Heart right ventricle (tissue), 16 donors: ENCODE results near the gene TLE2. TPM values are rescaled to one million over a fixed set of nuclear protein-coding genes. Genes with fewer than 3 reads are reported as not detected.

Source experiments
- ATAC-seq, 8 donors: fragments of 200-7000 bp; cut with Tn5 transposase; one replicate each; pipeline ENCODE4 v1.9.1; 2020; ENCODE audit warnings: mild to moderate bottlenecking in 8 of 8, moderate library complexity in 8 of 8, moderate number of reproducible peaks in 1 of 8
- DNase-seq, 2 donors: peaks; one replicate each; pipeline ENCODE4 v3.0.0-alpha.2; 2020
- H3K27ac ChIP-seq, 10 donors: fragments of 200-600 bp; sonication (generic) in 2 of 10; one replicate each; pipeline versions ENCODE4 v1.5.0 to v1.8.0; 2020 to 2022; ENCODE audit warnings: mild to moderate bottlenecking in 3 of 10
- H3K27me3 ChIP-seq, 7 donors: fragments of 200-600 bp; one replicate each; pipeline ENCODE4 v1.8.0; 2021 to 2022; ENCODE audit warnings: mild to moderate bottlenecking in 2 of 7
- H3K36me3 ChIP-seq, 9 donors: fragments of 200-600 bp; sonication (generic) in 1 of 9; one replicate each; pipeline versions ENCODE4 v1.5.0 to v1.8.0; 2020 to 2022; ENCODE audit warnings: mild to moderate bottlenecking in 2 of 9
- H3K4me1 ChIP-seq, 9 donors: fragments of 200-600 bp; sonication (generic) in 1 of 9; one replicate each; pipeline versions ENCODE4 v1.5.0 to v1.8.0; 2020 to 2022; ENCODE audit warnings: mild to moderate bottlenecking in 4 of 9
- H3K4me3 ChIP-seq, 10 donors: fragments of 200-600 bp; sonication (generic) in 2 of 10; one replicate each; pipeline versions ENCODE4 v1.5.0 to v1.8.0; 2020 to 2022; ENCODE audit warnings: mild to moderate bottlenecking in 7 of 10, moderate library complexity in 2 of 10
- H3K9me3 ChIP-seq, 11 donors: fragments of 200-600 bp in 10 of 11; sonication (generic) in 2 of 11; one replicate each; pipeline versions ENCODE4 v1.5.0 to v1.8.0; 2013 to 2022; ENCODE audit warnings: mild to moderate bottlenecking in 2 of 11, control low read depth in 1 of 11, moderate library complexity in 1 of 11
- CTCF ChIP-seq, 9 donors: fragments of 200-600 bp; sonication (generic) in 2 of 9; IDR thresholded peaks; one replicate each; pipeline versions ENCODE4 v1.5.0 to v1.8.0; 2021 to 2022; ENCODE audit warnings: antibody characterized with exemption in 9 of 9, mild to moderate bottlenecking in 5 of 9, moderate library complexity in 1 of 9
- WGBS, 2 donors: extraction: QIAGEN DNeasy Blood & Tissue Kit; methylation state at CpG; one replicate each; pipeline ENCODE4 v1.1.7; 2013; ENCODE audit warnings: inconsistent platforms in 1 of 2; 5-methylcytosine and 5-hydroxymethylcytosine counted together
- intact Hi-C, 10 donors: fragments of 100-400 bp; cut with DNase I; formaldehyde crosslinking; loops; one replicate each; pipeline versions ENCODE4 v1.11.1 to v1.14.2; 2022
- long read RNA-seq, 3 donors: library from polyadenylated mRNA; unstranded; transcript quantifications; one replicate each; pipeline ENCODE4 v2.0.0, GENCODE V29; 2020 to 2021
- polyA plus RNA-seq, 2 donors: library from polyadenylated mRNA; stranded (reverse); fragments of 200-250 nt; gene quantifications; one replicate each; pipeline ENCODE4 v1.2.3, GENCODE V29; 2013
- total RNA-seq, 10 donors: library from RNA; stranded (reverse); fragmentation: NEBNext Ultra II Directional in 3 of 10; extraction: Animal tissue kit (Norgen Biotek cat#: 25700) in 3 of 10; gene quantifications; one replicate each; pipeline versions ENCODE4 v1.2.1 to v1.2.4, GENCODE V29; 2021 to 2023
- donor health status: Arrhythmogenic right ventricular cardiomyopathy.
- donor health status: ischemic (EF 13 %, LVEDD 7.1; RV severe dilation, severe dysfunction).
- donor health status: healthy with polysubstance abuse.
- donor health status: DM: no; HTN: yes; CAD: no.
- donor health status: DM: no; HTN: no; CAD: no.
- donor health status: ischemic (EF 25% LVEDD 6.9; RV normal size, moderate dysfunction).
- donor health status: ischemic (EF 25% LVEDD 5.7; RV mildly dilated, moderate dysfunction).
- donor health status: healthy.
- donor health status: DM: yes; HTN: yes; CAD: no.
- donor health status: Ischemic cardiomyopathy.
- donor health status: ischemic (EF 35%, LVEDD 5.7; RV mildly dilated, moderate dysfunction).
- donor health status: nonischemic (EF 11% LVEDD 7.7; RV severe dilation, severe dysfunction).
- donor health status: DM: yes; HTN: yes; CAD: no.
- donor health status: PGD.
- donor health status: ischemic (EF 29% LVEDD 5.4; RV normal size, mild dysfunction).
- donor health status: nonischemic (EF 23%, LVEDD 6.1; RV moderate dilation, normal function).

TLE2 gene
- total RNA-seq: 10 to 100 TPM; 28.2 to 64.5 (median 39.9) TPM
- polyA plus RNA-seq: 10 to 100 TPM; 35.9 to 54.6 TPM
- long read RNA-seq, donor 1, partial matches to known transcripts: 90 of 226 reads
- long read RNA-seq, donor 1, other reads (novel, unspliced or antisense): 136 of 226 reads
- long read RNA-seq, donor 2, partial matches to known transcripts: 81 of 217 reads
- long read RNA-seq, donor 2, other reads (novel, unspliced or antisense): 136 of 217 reads
- long read RNA-seq, donor 3, partial matches to known transcripts: 39 of 90 reads
- long read RNA-seq, donor 3, other reads (novel, unspliced or antisense): 51 of 90 reads

DNA sequence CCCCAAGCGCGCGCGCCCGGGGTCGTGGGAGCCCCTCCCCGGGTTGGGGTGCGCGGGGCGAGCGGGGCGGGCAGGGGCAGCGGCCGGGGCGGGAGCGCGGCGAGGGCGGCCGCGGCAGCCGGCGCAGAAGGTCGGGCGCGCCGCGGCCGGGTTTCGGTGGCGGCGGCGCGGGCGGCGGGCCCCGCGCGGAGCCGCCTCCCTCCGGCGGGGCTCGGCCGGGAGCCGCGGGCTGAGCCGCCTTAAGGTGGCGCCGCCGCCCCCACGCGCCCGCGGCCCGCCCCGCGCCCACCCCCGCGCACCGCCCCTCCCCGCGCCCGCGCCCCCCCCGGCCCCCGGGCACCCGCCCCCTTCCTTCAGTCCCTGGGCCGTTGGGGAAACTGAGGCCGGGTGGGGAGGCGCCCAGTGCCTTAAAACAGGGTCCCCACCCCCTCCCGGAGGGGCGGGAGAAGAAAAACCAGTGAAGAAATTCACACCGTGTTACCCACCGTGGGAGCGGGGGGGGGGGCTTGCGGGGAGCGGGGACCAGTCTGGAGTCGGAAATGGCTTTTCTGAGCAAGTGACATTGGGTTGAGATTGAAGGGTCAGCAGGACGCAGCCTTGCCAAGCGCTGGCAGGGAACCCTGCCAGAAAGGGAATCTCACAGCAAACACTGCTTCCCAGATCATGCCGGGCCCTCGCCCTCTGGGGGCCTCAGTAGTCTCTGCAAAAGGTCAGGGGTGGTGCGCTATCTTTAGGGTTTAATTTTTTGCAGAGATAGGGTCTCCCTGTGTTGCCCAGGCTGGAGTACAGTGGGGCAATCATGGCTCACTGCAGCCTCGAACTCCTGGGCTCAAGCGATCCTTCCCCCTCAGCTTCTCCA, at the start of gene TLE2:
TLE2 (minus strand) TSS at position 216 of the 859 bp plus-strand sequence. CDS start 376 bp downstream, outside the sequence.
- 3 to 8% methylated on average over 19 to 83 of the region's 85 CpGs for WGBS, 2 donors
- ATAC-seq (peak in 5 of 8 donors; percentile 40 to 68 (median 44)), DNase-seq (no peak)
- H3K27me3 ChIP-seq: peaks cover 0 to 59% (median 0%) of the 10 kb centered on the region in 7 donors
- TF ChIP-seq CTCF (IDR thresholded peaks at IDR 0.05): no peak
- intact Hi-C loops: loop anchor here in 2 of 10 donors (2.0 to 10.0 kb wide), 2 partner anchors 46 to 54 kb away; partner anchors contain the start of gene TLE6 (in 1 of the 2)
- peaks cover 0 to 6% (median 0%) of the 10 kb centered on the region in 9 donors for H3K36me3 ChIP-seq
- peak within 1 kb of the TSS; percentile 59 to 80 (median 69) for H3K4me3 ChIP-seq
- peak within 1 kb of the TSS in 8 of 10 donors; percentile 30 to 85 (median 66) for H3K27ac ChIP-seq
- H3K4me1 ChIP-seq: peaks cover 0 to 22% (median 13%) of the 10 kb centered on the region in 9 donors
- no peaks in the 10 kb centered on the region for H3K9me3 ChIP-seq

DNA sequence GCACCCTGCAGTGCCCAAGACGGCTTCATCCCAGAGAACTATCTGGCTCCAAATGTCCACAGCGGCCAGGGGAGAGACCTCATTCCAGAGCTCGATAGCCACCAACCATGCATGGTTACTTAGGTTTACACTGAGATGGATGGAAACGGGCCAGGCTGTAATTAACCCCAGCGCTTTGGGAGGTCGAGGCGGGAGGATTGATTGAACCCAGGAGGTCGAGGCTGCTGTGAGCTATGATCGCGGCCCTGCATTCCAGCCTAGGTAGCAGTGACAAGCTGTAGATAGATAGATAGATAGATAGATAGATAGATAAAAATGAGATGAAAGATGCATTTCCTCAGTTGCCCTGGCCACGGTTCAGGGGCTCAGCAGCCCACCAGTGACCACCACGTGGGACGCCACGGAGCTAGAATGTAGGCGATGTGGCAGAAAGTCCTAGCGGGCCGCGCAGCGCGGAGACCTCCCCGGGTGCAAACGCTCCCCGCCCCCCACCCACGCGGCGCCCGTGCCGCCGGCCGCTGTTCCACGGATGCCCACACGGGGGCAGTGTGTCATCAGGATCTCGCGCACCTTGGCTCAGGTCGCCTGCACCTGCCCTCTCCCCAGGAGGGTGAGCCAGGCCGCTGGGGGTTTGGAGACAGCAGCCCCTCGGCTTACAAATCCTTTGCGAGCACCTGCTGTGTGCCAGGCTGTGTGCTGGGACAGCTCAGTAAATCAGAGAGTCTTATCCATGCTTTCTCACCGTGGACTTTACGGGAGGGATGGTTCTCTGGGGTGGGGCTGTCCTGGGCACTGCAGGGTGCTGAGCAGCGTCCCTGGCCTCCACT, 46.7 kb upstream of the TLE2 start:
- H3K36me3 ChIP-seq: no peaks in the 10 kb centered on the region
- 10 to 11% methylated on average over 41 of the region's 41 CpGs for WGBS, 2 donors
- intact Hi-C loops: loop anchor here in 7 of 10 donors (2.0 to 10.0 kb wide), 6 partner anchors 36 to 121 kb away; no protein-coding TSS in a partner anchor
- TF ChIP-seq CTCF (IDR thresholded peaks at IDR 0.05): peak; percentile 86 to 95 (median 90)
- ATAC-seq (peak; percentile 44 to 82 (median 72)), DNase-seq (peak in 1 of 2 donors; percentile 70)
- no peak overlapping the region for H3K27ac ChIP-seq
- peak overlapping the region in 1 of 10 donors; percentile 25 for H3K4me3 ChIP-seq
- no peaks in the 10 kb centered on the region for H3K9me3 ChIP-seq
- no peaks in the 10 kb centered on the region for H3K27me3 ChIP-seq
- peaks cover 0 to 17% (median 8%) of the 10 kb centered on the region in 9 donors for H3K4me1 ChIP-seq

- Histone ChIP-seq H3K27me3 (no peaks in the 10 kb centered on the region), H3K4me1 (peaks cover 0 to 10% (median 5%) of the 10 kb centered on the region in 9 donors), H3K4me3 (no peak overlapping the region), H3K27ac (no peak overlapping the region), H3K9me3 (no peaks in the 10 kb centered on the region), H3K36me3 (no peaks in the 10 kb centered on the region)
- peak in 3 of 9 donors; percentile 9 to 25 (median 19) for TF ChIP-seq CTCF (IDR thresholded peaks at IDR 0.05)
- DNase-seq (no peak), ATAC-seq (peak in 2 of 8 donors; percentile 17 to 26)
- WGBS, 2 donors: 67 to 71% methylated on average over 8 of the region's 8 CpGs
- intact Hi-C loops: loop anchor here in 7 of 10 donors (5.0 to 10.0 kb wide), 4 partner anchors 33 to 119 kb away; no protein-coding TSS in a partner anchor
These were observed 45.0 kb upstream of the TLE2 start for GRCh38 chr19:3073931-3074595.
